ENCODE measurements around the gene PDE8A. TPM values are rescaled to one million over a fixed set of nuclear protein-coding genes. Genes with fewer than 3 reads are reported as not detected.

Gene PDE8A
- total and polyA plus RNA-seq, 11 donors = 9.4 to 21.5 (median 15.9) TPM

GRCh38 chr15:85114886-85115285, 133.2 kb downstream of the PDE8A start:
- WGBS, 4 donors = 93 to 94% (median 93%) methylated on average over 4 of the region's 4 CpGs

GRCh38 chr15:85116066-85116465, 134.4 kb downstream of the PDE8A start:
- Histone ChIP-seq H3K9me3 (no peaks in the 10 kb centered on the region), H3K27me3 (no peaks in the 10 kb centered on the region), H3K4me1 (peaks cover 0 to 19% (median 0%) of the 10 kb centered on the region in 12 donors), H3K27ac (no peak overlapping the region), H3K4me3 (no peak overlapping the region), H3K36me3 (peaks cover 0 to 90% (median 65%) of the 10 kb centered on the region in 9 donors)
- ATAC-seq (peak in 1 of 4 donors; percentile 12), DNase-seq (no peak)
- TF ChIP-seq POLR2A (IDR thresholded peaks at IDR 0.05) = no peak
- no peak for TF ChIP-seq CTCF (IDR thresholded peaks at IDR 0.05)
- intact Hi-C loops (cut with DNase I) = no loop called here
- WGBS, 4 donors = 86 to 100% (median 99%) methylated on average over 1 of the region's 1 CpG

More at GRCh38 chr15:85114886-85115285, 133.2 kb downstream of the PDE8A start:
- no peaks in the 10 kb centered on the region for H3K27me3 ChIP-seq
- DNase-seq = no peak
- no peak overlapping the region for H3K27ac ChIP-seq
- peaks cover 0 to 86% (median 58%) of the 10 kb centered on the region in 9 donors for H3K36me3 ChIP-seq
- intact Hi-C loops (cut with DNase I) = no loop called here
- ATAC-seq = no peak
- TF ChIP-seq POLR2A (IDR thresholded peaks at IDR 0.05) (no peak), CTCF (IDR thresholded peaks at IDR 0.05) (no peak)
- H3K4me3 ChIP-seq = no peak overlapping the region
- H3K4me1 ChIP-seq = peaks cover 0 to 19% (median 0%) of the 10 kb centered on the region in 12 donors
- no peaks in the 10 kb centered on the region for H3K9me3 ChIP-seq

GRCh38 chr15:85116494-85116893, 134.8 kb downstream of the PDE8A start:
- no peaks in the 10 kb centered on the region for H3K9me3 ChIP-seq
- TF ChIP-seq POLR2A (IDR thresholded peaks at IDR 0.05) = no peak
- TF ChIP-seq CTCF (IDR thresholded peaks at IDR 0.05) = no peak
- H3K27ac ChIP-seq = no peak overlapping the region
- ATAC-seq (no peak), DNase-seq (no peak)
- H3K4me3 ChIP-seq = no peak overlapping the region
- intact Hi-C loops (cut with DNase I) = no loop called here
- 82 to 93% (median 90%) methylated on average over 3 of the region's 3 CpGs for WGBS, 4 donors
- no peaks in the 10 kb centered on the region for H3K27me3 ChIP-seq
- peaks cover 0 to 90% (median 67%) of the 10 kb centered on the region in 9 donors for H3K36me3 ChIP-seq
- peaks cover 0 to 19% (median 0%) of the 10 kb centered on the region in 12 donors for H3K4me1 ChIP-seq

- DNase-seq = no peak
- peaks cover 0 to 19% (median 0%) of the 10 kb centered on the region in 12 donors for H3K4me1 ChIP-seq
- TF ChIP-seq POLR2A (IDR thresholded peaks at IDR 0.05) = no peak
- no peak for TF ChIP-seq CTCF (IDR thresholded peaks at IDR 0.05)
- no peak overlapping the region for H3K27ac ChIP-seq
- no peaks in the 10 kb centered on the region for H3K27me3 ChIP-seq
- peaks cover 0 to 93% (median 71%) of the 10 kb centered on the region in 9 donors for H3K36me3 ChIP-seq
- no peak overlapping the region for H3K4me3 ChIP-seq
- ATAC-seq = no peak
- no peaks in the 10 kb centered on the region for H3K9me3 ChIP-seq
- WGBS, 4 donors = 72 to 77% (median 76%) methylated on average over 5 of the region's 5 CpGs
- intact Hi-C loops (cut with DNase I) = no loop called here
Observed at GRCh38 chr15:85116925-85117646, 135.4 kb downstream of the PDE8A start.
